Umbilical cord (tissue), 1 donor: ENCODE measurements around the gene KIR2DL4. TPM values are rescaled to one million over a fixed set of nuclear protein-coding genes. Genes with fewer than 3 reads are reported as not detected.

Experiments used
- total RNA-seq: library from RNA; depleted of rRNA; stranded (reverse); fragments of >200 nt; gene quantifications from one replicate; pipeline ENCODE4 v1.2.3, GENCODE V29; 2014; ENCODE audit warnings: low replicate concordance; ENCODE audit not compliant: insufficient read depth

The KIR2DL4 gene
- total RNA-seq, 1 donor from 2014 or later: not detected

Other genes starting within 250 kb of the KIR2DL4 start
- gene LILRA2, start 229.8 kb upstream of the KIR2DL4 start, total RNA-seq: 1.4 TPM
- gene LILRA1, start 210.0 kb upstream of the KIR2DL4 start, total RNA-seq: 1.4 TPM
- 0.72 TPM for gene LILRB1, start 173.1 kb upstream of the KIR2DL4 start, total RNA-seq
- gene LILRB4, start 140.6 kb upstream of the KIR2DL4 start, total RNA-seq: 4.6 TPM
- gene KIR3DL3, start 79.2 kb upstream of the KIR2DL4 start, total RNA-seq: 0.24 TPM
- gene KIR2DL3, start 65.1 kb upstream of the KIR2DL4 start, total RNA-seq: 1.7 TPM
- gene KIR2DL1, start 33.8 kb upstream of the KIR2DL4 start, total RNA-seq: not detected
- 1.7 TPM for gene KIR3DL1, start 12.9 kb downstream of the KIR2DL4 start, total RNA-seq
- 0.72 TPM for gene KIR2DS4, start 29.1 kb downstream of the KIR2DL4 start, total RNA-seq
- 0.72 TPM for gene KIR3DL2, start 46.8 kb downstream of the KIR2DL4 start, total RNA-seq
- gene FCAR, start 70.6 kb downstream of the KIR2DL4 start, total RNA-seq: not detected
- gene NCR1, start 102.5 kb downstream of the KIR2DL4 start, total RNA-seq: not detected
- 0.24 TPM for gene NLRP7, start 143.9 kb downstream of the KIR2DL4 start, total RNA-seq
- 9.6 TPM for gene NLRP2, start 162.8 kb downstream of the KIR2DL4 start, total RNA-seq
- gene GP6, start 234.7 kb downstream of the KIR2DL4 start, total RNA-seq: not detected